Measurements from ENCODE around the gene DCC. TPM values are rescaled to one million over a fixed set of nuclear protein-coding genes. Genes with fewer than 3 reads are reported as not detected.

DCC gene
- total and polyA plus RNA-seq, 9 donors: under 0.01 to 0.77 (median 0.30) TPM; not detected in 3

DNA sequence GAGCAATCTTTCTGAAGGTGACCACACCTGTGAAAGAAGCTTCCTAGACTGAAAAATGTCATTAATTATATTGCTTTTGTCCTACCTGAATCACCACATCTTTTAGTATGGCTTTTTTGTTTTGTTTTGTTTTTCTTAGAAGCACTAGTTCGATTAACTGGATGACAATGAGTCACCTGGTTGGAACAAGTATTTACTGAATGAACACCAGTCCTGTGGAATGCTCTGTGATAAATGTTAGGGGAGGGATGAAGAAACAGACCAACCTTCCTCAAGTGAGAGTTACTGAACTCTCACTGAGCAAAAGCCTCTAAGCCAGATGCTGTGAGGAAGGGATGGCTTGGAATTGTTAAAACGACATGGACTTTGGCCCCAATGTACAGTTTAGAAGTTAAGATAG lies 26.8 kb upstream of the DCC start:
- no peak for DNase-seq
- Histone ChIP-seq H3K36me3 (no peaks in the 10 kb centered on the region), H3K27me3 (no peaks in the 10 kb centered on the region), H3K9me3 (no peaks in the 10 kb centered on the region), H3K4me1 (ENCODE audit: insufficient read depth) (no peaks in the 10 kb centered on the region), H3K4me3 (no peak overlapping the region), H3K27ac (no peak overlapping the region)
- TF ChIP-seq EP300 (IDR thresholded peaks at IDR 0.05): no peak
- TF ChIP-seq, protein P1, sequence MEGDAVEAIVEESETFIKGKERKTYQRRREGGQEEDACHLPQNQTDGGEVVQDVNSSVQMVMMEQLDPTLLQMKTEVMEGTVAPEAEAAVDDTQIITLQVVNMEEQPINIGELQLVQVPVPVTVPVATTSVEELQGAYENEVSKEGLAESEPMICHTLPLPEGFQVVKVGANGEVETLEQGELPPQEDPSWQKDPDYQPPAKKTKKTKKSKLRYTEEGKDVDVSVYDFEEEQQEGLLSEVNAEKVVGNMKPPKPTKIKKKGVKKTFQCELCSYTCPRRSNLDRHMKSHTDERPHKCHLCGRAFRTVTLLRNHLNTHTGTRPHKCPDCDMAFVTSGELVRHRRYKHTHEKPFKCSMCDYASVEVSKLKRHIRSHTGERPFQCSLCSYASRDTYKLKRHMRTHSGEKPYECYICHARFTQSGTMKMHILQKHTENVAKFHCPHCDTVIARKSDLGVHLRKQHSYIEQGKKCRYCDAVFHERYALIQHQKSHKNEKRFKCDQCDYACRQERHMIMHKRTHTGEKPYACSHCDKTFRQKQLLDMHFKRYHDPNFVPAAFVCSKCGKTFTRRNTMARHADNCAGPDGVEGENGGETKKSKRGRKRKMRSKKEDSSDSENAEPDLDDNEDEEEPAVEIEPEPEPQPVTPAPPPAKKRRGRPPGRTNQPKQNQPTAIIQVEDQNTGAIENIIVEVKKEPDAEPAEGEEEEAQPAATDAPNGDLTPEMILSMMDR (IDR thresholded peaks at IDR 0.05): no peak
- no peak for TF ChIP-seq POLR2A (IDR thresholded peaks at IDR 0.05)
- WGBS, 3 donors: 39 to 56% (median 43%) methylated on average over 2 of the region's 2 CpGs
- intact Hi-C loops (cut with DNase I): no loop called here

DNA sequence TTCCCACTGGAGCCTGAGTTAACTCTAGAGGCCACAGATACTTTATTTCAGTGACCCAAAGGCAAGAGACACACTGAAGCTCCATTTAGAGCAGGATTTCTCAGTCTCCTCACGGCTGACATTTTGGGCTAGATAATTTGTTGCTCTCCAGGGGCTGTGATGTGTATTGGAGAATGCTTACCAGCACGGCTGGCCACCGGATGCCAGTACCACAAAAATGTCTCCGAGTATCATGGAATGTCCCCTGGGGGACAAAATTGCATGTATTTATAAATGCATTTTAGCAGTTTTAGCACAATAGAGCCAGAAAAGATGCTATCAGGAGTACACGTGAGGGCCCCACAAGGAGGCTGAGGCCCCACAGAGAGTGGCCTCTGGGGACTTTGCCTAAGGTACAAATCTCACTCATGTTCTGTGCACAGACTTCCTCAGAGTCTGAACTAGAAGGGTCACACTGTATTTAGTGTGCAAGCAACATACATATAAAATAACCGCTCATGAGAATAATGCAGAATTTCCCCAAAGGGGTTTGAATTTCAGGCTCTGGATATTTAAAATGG lies 20.5 kb upstream of the DCC start:
- intact Hi-C loops (cut with DNase I): no loop called here
- DNase-seq: no peak
- Histone ChIP-seq H3K4me3 (no peak overlapping the region), H3K9me3 (no peaks in the 10 kb centered on the region), H3K4me1 (ENCODE audit: insufficient read depth) (no peaks in the 10 kb centered on the region), H3K27me3 (no peaks in the 10 kb centered on the region), H3K27ac (no peak overlapping the region), H3K36me3 (no peaks in the 10 kb centered on the region)
- no peak for TF ChIP-seq EP300 (IDR thresholded peaks at IDR 0.05)
- 42 to 69% (median 68%) methylated on average over 6 of the region's 6 CpGs for WGBS, 3 donors

GRCh38 chr18:52322307-52322706 lies 17.7 kb upstream of the DCC start:
- no peak for DNase-seq
- no peaks in the 10 kb centered on the region for H3K4me1 ChIP-seq (ENCODE audit: insufficient read depth)
- TF ChIP-seq POLR2A (IDR thresholded peaks at IDR 0.05) (no peak), EP300 (IDR thresholded peaks at IDR 0.05) (no peak)
- TF ChIP-seq, protein P1 (IDR thresholded peaks at IDR 0.05): no peak
- intact Hi-C loops (cut with DNase I): no loop called here
- H3K9me3 ChIP-seq: no peaks in the 10 kb centered on the region
- H3K4me3 ChIP-seq: no peak overlapping the region
- H3K27me3 ChIP-seq: no peaks in the 10 kb centered on the region
- H3K36me3 ChIP-seq: no peaks in the 10 kb centered on the region
- no peak overlapping the region for H3K27ac ChIP-seq

DNA sequence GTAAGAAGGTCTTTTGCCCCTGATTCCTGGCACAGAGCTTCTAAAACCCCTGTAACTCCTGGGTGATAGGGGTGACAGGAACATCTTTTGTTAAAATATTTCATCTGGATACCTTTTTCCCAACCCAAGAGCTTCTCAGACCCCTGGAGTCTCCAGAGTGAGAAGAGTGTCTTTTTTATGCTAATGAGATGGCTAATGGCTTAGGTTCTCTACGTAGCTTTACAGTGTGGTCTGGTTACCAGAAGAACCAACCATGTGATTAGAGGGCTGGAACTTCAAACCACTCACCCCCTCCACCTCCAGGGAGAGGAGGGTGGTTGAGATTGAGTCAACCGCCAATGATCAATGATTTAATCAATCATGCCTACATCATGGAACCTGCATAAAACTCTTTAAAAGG lies 16.2 kb upstream of the DCC start:
- 13 to 68% (median 56%) methylated on average over 2 of the region's 2 CpGs for WGBS, 3 donors
- intact Hi-C loops (cut with DNase I): no loop called here
- no peak overlapping the region for H3K4me3 ChIP-seq
- H3K4me1 ChIP-seq (ENCODE audit: insufficient read depth): no peaks in the 10 kb centered on the region
- no peaks in the 10 kb centered on the region for H3K9me3 ChIP-seq
- no peak for DNase-seq
- H3K36me3 ChIP-seq: no peaks in the 10 kb centered on the region
- no peak overlapping the region for H3K27ac ChIP-seq
- no peaks in the 10 kb centered on the region for H3K27me3 ChIP-seq
- TF ChIP-seq, protein P1 (IDR thresholded peaks at IDR 0.05): no peak
- TF ChIP-seq EP300 (IDR thresholded peaks at IDR 0.05) (no peak), POLR2A (IDR thresholded peaks at IDR 0.05) (no peak)

- intact Hi-C loops (cut with DNase I): no loop called here
- no peak for DNase-seq
- 62 to 87% (median 64%) methylated on average over 1 of the region's 1 CpG for WGBS, 3 donors
- H3K27ac ChIP-seq: no peak overlapping the region
- H3K4me1 ChIP-seq (ENCODE audit: insufficient read depth): no peaks in the 10 kb centered on the region
- H3K27me3 ChIP-seq: no peaks in the 10 kb centered on the region
- H3K36me3 ChIP-seq: no peaks in the 10 kb centered on the region
- TF ChIP-seq, protein P1 (IDR thresholded peaks at IDR 0.05): no peak
- TF ChIP-seq POLR2A (IDR thresholded peaks at IDR 0.05) (no peak), EP300 (IDR thresholded peaks at IDR 0.05) (no peak)
- no peak overlapping the region for H3K4me3 ChIP-seq
- no peaks in the 10 kb centered on the region for H3K9me3 ChIP-seq
Observed at GRCh38 chr18:52325997-52326396, 14.0 kb upstream of the DCC start.
